Activated CD4-positive, CD25-positive, alpha-beta regulatory T cell treated with anti-CD3 and anti-CD28 coated beads, Interleukin-2, amount 50 U/mL, for 24 hours (primary cell): Measurements from ENCODE around the gene MYOCOS.

Experiments used
- ATAC-seq, 2 donors: fragments of 150-1000 bp; cut with Tn5 transposase; one replicate each; pipeline ENCODE4 v1.10.0; 2021; ENCODE audit warnings: mild to moderate bottlenecking in 1 of 2, moderate library complexity in 1 of 2

Gene MYOCOS

DNA sequence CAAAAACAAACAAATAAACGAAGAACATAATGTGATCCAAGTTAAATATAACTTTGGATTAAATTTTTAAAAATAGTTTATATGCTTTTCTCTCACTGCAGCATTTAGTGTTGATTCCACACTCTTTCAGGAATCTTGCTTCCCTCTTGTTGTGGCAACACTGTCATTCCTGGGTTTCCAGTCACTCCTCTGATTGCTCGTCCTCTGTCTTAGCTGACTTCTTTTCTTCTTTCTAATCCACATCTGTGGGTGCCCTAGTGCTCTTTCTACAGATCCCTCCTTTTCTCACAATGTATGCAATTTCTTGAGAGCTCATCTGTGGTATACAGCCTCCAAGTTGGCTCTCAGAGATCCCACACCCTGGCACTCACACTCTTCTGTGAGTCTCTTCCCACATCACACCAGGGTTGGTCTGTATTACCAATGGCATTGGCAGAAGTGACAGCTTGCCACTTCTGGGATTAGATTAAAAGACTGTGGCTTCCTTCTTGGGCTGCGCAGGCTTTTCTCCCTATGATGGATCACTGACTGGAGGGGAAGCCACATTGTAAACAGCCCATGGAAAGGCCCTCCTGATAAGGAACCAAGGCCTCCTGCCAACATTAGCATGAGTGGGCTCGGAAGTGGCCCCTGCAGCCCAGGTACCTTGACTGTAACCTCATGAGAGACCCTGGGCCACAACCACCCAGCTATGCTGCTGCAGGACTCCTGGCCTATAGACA is 42.0 kb downstream of the MYOCOS start:
- no peak for ATAC-seq

DNA sequence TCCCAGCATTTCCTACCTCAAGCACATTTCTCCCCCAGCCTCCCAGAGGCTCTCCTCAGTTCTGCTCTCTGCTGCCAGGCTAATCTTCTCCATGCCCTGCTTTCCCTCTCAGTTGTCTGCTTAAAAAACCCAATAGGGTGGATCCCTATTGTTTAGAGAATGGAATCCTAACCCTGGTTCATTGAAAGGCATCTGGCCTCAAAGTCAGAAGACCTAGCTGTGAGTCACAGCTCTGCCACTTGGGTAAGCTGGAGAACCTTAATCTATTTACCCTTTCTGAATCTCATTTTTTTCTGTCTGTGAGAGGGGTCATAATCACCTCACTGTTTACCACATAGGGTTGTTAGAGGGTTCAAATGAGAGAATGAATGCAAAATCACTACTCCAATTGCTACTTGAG is 42.9 kb downstream of the MYOCOS start:
- ATAC-seq: no peak

DNA sequence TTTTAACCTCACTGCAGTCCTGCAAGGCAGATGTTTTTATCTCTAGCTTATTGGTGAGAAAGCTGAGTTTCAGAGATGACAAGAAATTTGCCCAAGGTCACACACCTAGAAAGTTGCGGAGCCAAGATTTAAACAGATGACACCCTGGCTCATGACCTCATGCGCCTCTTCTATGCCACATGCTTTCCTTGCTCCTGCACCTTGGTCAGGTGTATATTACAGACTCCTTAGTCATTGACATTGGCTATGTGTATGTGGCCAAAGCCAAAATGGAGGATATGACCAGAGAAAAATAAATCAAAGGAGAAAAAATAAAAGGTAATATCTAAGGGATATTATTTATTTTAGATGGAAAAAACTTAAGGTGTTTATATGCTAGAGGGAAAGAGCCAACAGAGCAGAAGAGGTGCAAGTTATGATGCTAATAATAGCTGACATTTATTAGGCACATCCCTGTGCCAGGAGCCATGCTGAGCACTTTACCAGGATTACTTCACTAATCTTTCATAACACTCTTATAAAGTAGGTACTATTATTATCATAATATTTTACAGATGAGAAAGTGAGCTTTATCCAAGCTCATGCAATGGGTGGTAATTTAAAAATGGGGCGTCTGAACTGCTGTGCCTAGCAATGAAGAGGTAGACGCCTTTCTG is 44.2 kb downstream of the MYOCOS start:
- ATAC-seq: no peak

DNA sequence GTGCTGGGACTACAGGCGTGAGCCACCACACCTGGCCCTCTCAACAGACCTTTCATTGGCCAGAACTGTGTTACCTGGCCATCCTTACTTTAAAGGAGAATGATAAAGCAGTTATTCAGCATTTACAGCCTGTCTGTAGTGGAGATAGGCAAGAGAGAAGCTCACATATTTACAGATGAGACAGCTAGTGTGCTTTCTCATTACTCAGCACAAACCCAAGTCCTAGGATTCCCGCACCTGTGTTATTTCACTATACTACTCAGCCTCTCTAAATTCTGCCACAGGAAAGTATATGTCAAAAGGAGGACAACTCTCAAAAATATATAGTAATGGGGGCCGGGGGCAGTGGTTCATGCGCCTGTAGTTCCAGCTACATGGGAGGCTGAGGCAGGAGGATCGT is 46.3 kb downstream of the MYOCOS start:
- no peak for ATAC-seq

DNA sequence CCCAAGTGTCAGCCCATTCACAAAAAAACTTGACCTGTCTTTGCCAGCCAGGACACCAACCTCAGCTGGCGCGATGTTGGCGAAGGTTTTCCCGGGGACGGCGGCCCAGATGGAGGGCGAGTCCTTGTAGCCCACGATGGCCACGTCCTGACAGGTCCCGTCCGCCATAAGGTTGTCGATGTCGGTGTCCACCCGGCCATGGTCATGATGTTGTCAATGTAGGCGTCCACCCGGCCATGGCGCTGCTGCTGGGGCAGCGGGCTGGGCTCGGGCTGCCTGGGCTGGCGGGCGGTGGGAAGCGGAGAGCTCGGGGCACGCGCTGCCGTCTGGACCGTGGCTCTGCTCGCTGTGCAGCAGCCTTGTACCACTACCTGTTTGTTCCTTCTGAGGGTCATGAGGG is 48.7 kb downstream of the MYOCOS start:
- ATAC-seq: no peak

DNA sequence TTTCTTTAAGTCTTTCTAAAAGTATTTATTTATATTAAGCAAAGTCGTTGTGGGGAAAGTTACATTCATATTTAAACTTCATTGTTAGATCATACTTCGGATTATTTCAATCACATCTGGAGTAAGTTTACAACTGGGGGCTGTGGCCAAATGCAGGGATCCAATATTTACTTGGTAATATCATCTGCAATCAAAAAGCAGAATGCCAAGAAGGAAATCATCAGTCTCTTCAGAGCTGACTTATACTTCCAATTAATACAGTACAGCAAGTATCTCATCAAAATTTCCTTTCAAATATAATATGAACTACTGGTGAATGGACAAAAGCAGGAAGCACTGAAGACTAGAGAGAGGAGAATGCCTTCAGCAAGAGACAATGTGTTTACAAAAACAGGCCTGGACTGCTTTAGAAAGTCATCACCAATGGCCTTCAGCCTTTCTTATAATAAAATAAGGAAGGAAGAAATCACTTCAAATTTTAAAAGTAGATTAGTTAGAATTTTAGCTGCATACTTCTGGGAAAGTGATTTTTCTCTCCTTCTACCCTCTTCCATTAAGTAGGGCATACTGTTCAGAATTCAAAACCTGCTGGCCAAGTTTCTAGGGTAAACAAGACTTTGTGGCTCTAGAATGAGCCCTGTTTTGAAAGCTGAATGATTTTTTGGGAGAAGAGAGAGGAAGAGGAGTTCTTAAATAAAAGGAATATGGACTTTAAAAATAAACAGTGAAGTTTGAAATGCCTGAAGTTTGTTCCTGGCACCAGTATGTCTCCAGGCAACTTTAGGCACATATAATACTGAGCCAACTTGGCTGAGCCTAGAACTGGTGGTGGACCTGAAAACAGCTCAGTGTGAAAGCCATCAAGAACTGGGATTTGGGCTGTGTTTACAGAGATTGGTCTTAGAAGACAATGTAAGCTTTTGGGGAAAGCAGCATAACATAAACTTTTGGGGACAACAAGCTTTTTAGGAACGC is 52.7 kb downstream of the MYOCOS start:
- ATAC-seq: no peak
